ENCODE measurements around the gene DLG2.

- TF ChIP-seq POLR2A (IDR thresholded peaks at IDR 0.05), result no peak
- TF ChIP-seq CTCF (IDR thresholded peaks at IDR 0.05), result no peak
These were observed 737.6 kb downstream of the DLG2 start for GRCh38 chr11:84889556-84889955.

Measured in uterus (tissue), 2 donors.